Activated effector memory CD4-positive, alpha-beta T cell treated with Interleukin-2 at 50 U/mL for 16 hours (primary cell): Measurements from ENCODE around the gene CDIPT.
"Not testable (repeated sequence)": the region's sequence is repeated elsewhere in the genome, so short reads cannot be mapped to it uniquely, and the experiment has no call there.

Experiments
- DNase-seq: peaks from one replicate; pipeline ENCODE4 v3.0.0-alpha.2; 2020

CDIPT gene

GRCh38 chr16:29896841-29897240 lies 33.8 kb upstream of the CDIPT start:
- no peak for DNase-seq

GRCh38 chr16:29894352-29894751 lies 31.3 kb upstream of the CDIPT start:
- DNase-seq, result no peak

DNA sequence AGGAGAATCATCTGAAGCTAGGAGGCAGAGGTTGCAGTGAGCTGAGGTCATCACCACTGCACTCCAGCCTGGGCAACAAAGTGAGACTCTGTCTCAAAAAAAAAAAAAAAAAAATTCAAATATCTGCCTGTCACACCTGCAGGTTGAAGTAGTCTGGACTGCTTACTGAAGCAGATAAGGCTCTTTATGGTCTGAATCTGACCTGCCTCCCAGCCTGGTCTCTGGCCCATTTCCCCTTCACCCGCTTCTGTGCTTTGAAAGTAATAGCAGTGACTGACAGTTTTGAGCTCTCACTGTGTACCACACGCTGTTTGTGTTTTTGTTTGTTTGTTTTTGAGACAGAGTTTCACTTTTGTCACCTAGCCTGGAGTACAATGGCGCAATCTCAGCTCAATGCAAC lies 30.5 kb upstream of the CDIPT start:
- no peak for DNase-seq

GRCh38 chr16:29892458-29892813 lies 29.4 kb upstream of the CDIPT start:
- no peak for DNase-seq

DNA sequence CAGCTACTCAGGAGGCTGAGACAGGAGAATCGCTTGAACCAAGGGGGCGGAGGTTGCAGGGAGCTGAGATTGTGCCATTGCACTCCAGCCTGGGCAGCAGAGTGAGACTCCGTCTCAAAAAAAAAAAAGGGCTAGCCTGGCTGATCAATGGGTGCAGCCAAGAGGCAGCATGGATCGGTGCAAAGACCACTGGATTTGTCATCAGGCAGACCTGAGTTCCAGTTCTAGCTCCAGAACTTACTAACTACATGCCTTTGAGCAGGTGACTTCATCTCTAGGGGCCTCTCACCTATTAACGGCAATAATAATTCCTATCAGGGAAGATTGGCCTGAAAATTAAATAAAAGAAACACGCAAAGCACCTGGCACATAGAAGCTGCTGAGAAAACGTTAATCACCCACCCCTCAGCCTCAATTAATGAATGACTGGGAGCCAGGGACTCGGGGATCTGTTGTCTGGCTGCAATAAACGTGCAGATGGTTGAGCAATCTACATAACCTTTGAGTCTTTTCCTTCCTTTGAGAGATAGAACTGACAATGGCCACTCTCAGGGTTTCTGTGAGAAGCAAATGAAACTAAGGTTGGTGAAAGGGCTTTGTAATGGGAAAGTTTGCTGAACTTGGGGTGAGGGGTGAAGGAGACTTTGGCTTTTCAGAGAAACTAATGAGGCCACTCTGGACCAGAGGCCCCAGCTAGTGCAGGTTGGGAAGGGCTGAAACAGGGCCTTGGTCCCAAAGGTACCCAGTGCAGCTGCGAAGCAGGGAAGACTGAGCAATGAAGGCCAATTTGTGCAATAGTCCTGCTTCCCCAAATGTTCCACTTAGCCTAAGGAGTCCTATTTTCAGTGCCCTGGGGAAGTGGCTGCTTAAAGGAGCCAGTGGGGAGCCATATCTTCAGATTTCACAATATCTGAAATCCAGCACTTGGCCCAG lies 28.8 kb upstream of the CDIPT start:
- DNase-seq, result no peak

DNA sequence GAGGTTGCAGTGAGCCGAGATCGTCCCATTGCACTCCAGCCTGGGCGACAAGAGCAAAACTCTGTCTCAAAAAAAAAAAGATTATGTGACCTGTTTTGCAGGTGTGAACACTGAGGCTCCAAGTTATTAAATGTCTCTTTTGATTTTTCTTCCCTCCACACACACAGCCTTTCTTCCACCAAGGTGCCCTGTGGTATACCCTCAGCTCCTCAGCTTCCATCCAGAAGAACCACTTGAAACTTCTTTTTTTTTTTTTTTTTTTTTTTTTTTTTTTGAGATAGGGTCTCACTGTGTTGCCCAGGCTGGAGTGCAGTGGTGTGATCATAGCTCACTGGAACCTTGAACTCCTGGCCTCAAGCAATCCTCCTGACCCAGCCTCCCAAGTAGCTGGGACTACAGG lies 26.3 kb upstream of the CDIPT start:
- not testable (repeated sequence) for DNase-seq

- DNase-seq, result no peak
These were observed 21.0 kb upstream of the CDIPT start for GRCh38 chr16:29883987-29884386.

DNA sequence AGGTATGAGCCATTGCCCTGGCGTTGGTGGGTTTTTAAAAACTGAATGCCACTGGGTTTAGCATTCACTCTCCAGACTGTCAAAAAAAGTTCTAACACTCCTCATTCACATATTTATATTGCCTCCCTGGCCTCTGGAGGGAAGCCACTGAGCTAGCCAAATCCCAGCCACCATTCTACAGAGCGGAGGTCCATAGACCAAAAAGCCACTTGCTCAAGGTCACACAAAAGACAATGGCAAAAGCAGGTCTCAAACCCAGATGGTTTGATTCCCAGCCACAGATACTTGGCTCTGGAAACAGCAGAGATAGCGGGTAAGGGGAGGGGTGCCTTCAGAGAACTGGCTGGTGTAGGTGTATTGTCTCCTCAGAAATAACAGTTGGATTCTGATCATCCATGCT lies 18.0 kb upstream of the CDIPT start:
- DNase-seq, result no peak

DNA sequence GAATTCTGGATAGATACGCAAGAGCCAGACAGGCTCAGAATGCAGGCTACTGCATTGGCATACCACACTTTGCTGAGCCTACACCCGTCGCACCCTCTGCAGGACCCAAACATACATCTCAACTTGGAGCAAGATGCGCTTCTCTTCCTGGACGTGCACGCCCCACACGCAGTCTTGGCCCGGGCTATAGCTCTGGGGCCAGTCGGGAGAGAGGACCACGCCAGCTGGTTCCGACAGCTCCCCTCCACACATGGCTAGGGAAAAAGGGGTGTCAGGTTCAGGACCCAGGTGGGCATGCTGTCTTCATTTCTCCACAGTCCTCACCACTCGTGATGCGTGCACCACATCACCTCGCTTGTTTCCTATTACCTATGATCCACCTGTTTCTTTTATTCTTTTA lies 15.1 kb upstream of the CDIPT start:
- no peak for DNase-seq

DNA sequence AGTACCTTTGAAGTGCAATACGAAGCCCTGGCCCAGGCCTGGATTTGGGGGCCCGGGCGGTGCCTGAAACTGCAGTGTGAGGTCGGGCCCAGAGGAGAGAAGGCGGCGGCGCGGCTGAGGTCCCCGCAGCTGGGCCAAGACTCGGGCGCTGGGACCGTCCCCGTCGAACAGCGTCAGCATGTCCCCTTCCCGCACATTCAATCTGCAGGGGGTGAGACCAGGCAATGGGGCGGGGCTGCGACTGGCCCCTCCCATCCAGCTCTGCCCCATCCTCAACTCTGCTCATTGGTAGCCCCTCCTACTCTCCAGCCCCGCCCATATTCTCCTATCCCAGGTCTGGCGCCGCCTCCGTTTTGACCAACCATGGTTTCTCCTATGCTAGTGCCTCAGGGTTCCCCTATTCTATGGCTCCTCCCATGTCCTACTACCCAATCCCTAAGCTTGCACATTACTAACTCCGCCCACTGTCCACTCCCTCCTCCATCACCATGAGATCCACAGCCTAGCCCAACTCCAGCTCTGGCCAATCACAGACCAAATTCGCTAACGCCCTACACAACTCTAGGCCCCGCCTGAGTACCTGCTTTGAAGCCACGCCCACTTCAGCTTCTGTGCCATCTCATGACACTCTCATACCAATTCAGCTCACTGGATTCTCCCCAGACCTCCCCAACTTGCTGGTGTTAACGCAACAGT lies 14.4 kb upstream of the CDIPT start:
- peak; percentile 2 for DNase-seq

DNA sequence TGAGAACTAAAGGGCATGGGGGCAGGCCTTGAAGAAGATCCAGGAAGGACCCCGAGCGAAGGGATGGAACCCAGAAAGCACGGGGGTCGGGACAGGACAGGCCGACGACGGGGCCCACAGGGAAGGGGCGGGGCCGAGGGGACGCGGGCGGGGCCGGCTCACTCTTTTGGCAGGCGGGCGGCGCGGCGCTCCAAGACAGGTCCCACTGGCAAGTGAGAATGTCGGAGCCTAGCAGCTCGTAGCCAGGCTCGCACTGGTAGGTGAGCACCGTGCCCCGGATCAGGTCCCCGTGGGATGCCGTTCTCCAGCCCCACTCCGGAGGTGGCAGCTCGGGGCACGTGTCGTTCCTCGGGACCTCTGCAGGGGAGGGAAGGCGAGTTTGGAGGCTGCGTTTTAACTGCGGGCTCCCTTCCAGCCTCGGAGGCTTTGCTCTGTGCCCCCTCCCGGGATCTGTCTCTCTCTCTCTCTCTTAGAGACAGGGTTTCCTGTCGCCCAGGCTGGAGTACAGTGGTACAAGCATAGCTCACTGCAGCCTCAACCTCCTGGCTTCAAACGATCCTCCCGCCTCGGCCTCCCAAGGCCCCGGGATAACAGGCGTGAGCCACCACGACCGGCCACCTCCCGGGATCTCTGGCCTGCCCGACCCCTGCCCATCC lies 13.7 kb upstream of the CDIPT start:
- peak; percentile 18 for DNase-seq

- no peak for DNase-seq
These were observed 13.2 kb upstream of the CDIPT start for GRCh38 chr16:29876217-29876593.

- no peak for DNase-seq
These were observed 12.2 kb upstream of the CDIPT start for GRCh38 chr16:29875206-29875605.

DNA sequence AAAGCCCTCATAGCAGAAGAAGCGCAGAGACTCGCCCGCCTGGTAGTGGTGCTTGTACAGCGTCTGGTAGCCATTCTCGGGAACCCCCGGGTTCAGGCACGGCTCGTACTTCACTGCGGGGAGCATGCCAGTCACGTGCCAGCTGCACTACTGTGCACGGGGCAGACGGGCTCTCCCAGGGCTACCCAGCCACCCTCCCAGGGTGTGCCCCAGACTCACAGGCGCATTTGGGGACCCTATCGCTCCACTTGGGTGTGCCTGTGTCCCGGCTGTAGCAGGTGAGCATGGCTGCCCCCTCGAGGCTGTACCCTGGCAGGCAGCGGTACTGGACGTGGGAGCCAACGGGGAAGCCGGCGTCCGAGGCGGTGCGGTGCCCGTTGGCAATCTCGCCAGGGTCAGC lies 10.3 kb upstream of the CDIPT start:
- no peak for DNase-seq

- DNase-seq, result no peak
These were observed 9.0 kb upstream of the CDIPT start for GRCh38 chr16:29871822-29872546.

- not testable (repeated sequence) for DNase-seq
These were observed 6.0 kb upstream of the CDIPT start for GRCh38 chr16:29869067-29869466.

DNA sequence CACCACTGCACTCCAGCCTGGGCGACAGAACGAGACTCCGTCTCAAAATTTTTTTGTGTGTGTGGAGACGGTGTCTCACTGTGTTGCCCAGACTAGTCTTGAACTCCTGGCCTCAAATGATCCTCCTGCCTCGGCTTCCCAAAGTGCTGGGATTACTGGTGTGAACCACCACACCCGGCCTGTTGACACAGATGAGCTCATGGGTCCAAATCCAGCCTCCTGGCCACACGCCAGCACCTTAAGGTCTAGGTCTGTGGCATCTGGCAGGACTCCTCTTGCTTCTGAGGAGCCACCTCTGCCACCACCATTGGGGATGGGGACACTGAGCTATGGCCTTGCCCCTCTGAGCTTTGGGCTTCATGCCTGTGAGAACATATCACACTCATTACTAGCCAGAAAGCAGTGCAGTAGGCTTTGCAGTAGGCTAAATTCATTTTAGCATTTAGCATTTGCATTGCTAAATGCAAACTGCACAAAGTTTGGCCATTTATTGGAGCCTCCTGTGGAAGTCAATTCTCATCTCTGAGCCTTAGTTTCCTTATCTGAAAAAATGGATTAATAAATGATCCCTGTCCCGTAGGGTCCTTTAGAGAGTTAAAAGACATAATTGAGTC lies 5.5 kb upstream of the CDIPT start:
- DNase-seq, result no peak

- DNase-seq, result no peak
These were observed 1.2 kb upstream of the CDIPT start for GRCh38 chr16:29864205-29864604.

DNA sequence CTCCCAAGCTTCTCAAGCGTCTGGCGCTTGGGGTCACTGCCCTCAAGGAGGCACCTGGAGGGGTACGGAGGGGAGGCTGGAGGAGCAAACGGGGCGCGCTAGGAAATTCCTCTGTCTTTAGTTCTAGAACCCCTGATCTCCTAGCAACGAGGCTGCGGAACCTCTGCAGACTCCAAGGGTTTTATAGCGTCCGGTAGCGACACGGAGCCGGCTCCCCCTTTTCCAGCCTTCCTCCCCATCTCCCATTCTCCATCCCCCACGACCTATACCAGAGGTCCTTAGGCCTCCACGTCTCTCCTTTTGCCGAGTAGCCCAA lies 601 bp upstream of the CDIPT start:
- DNase-seq, result no peak

GRCh38 chr16:29862383-29862883 lies 593 bp downstream of the CDIPT start:
- DNase-seq, result peak; percentile 3

DNA sequence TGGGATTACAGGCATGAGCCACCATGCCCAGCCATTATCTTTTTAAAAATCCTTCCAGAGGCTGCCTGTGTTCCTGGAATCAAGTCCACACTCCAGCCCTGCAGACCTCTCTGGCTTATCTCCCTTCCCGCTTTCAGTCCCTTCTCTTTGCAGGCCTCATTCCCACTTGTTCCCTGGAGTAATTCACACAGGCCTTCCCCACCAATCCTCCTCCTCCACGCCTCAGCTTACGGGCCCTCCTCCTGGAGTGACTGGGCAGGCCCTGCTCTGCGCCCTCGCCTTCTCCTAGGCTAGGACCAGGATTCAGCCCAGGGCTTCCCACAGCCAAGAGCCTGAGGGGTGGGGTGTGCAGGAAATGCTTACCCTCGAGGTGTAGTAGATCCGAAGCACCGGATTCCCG lies 2.8 kb downstream of the CDIPT start:
- no peak for DNase-seq

- DNase-seq, result no peak
These were observed 4.1 kb downstream of the CDIPT start for GRCh38 chr16:29858974-29859373.
